HCT116 (cell line): ENCODE measurements around the gene KCNK15. TPM values are rescaled to one million over a fixed set of nuclear protein-coding genes. Genes with fewer than 3 reads are reported as not detected.

Experiments used
- ATAC-seq: fragments of 200-7000 bp; cut with Tn5 transposase; 2 replicates; pipeline ENCODE4 v1.9.1; 2020; ENCODE audit warnings: mild to moderate bottlenecking, moderate library complexity
- BruUV-seq: library from RNA; stranded (reverse); fragments of 400-500 nt; replicated peaks from 2 replicates; lab custom pipeline; 2021; lab: Mats Ljungman, UMichigan
- CTCF ChIA-PET: fragments of 300-600 bp; sonication (Branson Sonifier 250); formaldehyde crosslinking; loops from one replicate; lab custom pipeline; 2021; ENCODE audit warnings: antibody characterized with exemption; lab: Charles Lee
- POLR2A ChIA-PET: fragments of 300-600, 350-600 bp; sonication (Branson Sonifier 250); formaldehyde crosslinking; loops from one replicate; lab custom pipeline; 2021; ENCODE audit warnings: antibody characterized with exemption; lab: Charles Lee
- RAD21 ChIA-PET, 2 experiments: fragments of 300-600 bp; sonication (Branson Sonifier 250); formaldehyde crosslinking; loops; one replicate each; lab custom pipeline; 2023; ENCODE audit warnings: low total read pairs in 2 of 2; ENCODE audit not compliant: uncharacterized antibody in 2 of 2, unreplicated experiment in 2 of 2, low non-redundant PET in 1 of 2; lab: Charles Lee
- DNase-seq: peaks from one replicate; pipeline ENCODE4 v3.0.0-alpha.2; 2010; ENCODE audit warnings: low read depth, low spot score
- H2AFZ ChIP-seq: fragments of 200-600 bp; shearing (Covaris generic), sonication (generic); 2 replicates; pipeline ENCODE4 v1.6.1; 2017; ENCODE audit warnings: low read depth, mixed run types, mixed read lengths, antibody characterized with exemption, low read length; ENCODE audit not compliant: poor library complexity, severe bottlenecking
- H3K27ac ChIP-seq: 2 replicates; pipeline ENCODE4 v1.5.1; 2012; ENCODE audit warnings: low read depth, low read length
- H3K27me3 ChIP-seq: fragments of 200-600 bp; sonication (generic); 2 replicates; pipeline ENCODE4 v1.6.1; 2016; ENCODE audit warnings: mixed run types, low read length, mixed read lengths; ENCODE audit not compliant: insufficient read depth
- H3K36me3 ChIP-seq, 2 experiments: fragments of 200-500 bp in 1 of 2; fragments of 200-600 bp in 1 of 2; sonication (Bioruptor generic) in 1 of 2; sonication (generic) in 1 of 2; 2 replicates each; pipeline versions ENCODE4 v1.5.1 to v1.6.1; 2014 to 2016; ENCODE audit warnings: low read length in 2 of 2, inconsistent platforms in 1 of 2, mixed read lengths in 1 of 2, mixed run types in 1 of 2; ENCODE audit not compliant: insufficient read depth in 2 of 2, control insufficient read depth in 1 of 2
- H3K4me1 ChIP-seq, 2 experiments: fragments of 200-600 bp in 1 of 2; sonication (generic) in 1 of 2; 2 replicates each; pipeline versions ENCODE4 v1.5.1 to v1.6.1; 2012 to 2017; ENCODE audit warnings: low read length in 2 of 2, inconsistent platforms in 1 of 2, mild to moderate bottlenecking in 1 of 2, mixed read lengths in 1 of 2, mixed run types in 1 of 2, moderate library complexity in 1 of 2; ENCODE audit not compliant: insufficient read depth in 2 of 2, control insufficient read depth in 1 of 2
- H3K4me2 ChIP-seq: fragments of 200-600 bp; sonication (generic); 2 replicates; pipeline ENCODE4 v1.6.1; 2017; ENCODE audit warnings: mixed run types, low read length, mixed read lengths
- H3K4me3 ChIP-seq, 2 experiments: fragments of 200-600 bp in 1 of 2; sonication (generic) in 1 of 2; replicated peaks in 1 of 2; 2 replicates each; pipeline ENCODE4 v1.5.1; 2011 to 2016; ENCODE audit warnings: low read length in 2 of 2, control low read depth in 1 of 2, low read depth in 1 of 2, mild to moderate bottlenecking in 1 of 2, mixed read lengths in 1 of 2, mixed run types in 1 of 2
- H3K79me2 ChIP-seq: fragments of 200-600 bp; sonication (generic); 2 replicates; pipeline ENCODE4 v1.6.1; 2017; ENCODE audit warnings: mild to moderate bottlenecking, mixed run types, low read length, moderate library complexity, mixed read lengths; ENCODE audit not compliant: insufficient read depth
- H3K9ac ChIP-seq: fragments of 200-600 bp; sonication (generic); 2 replicates; pipeline ENCODE4 v1.6.1; 2016; ENCODE audit warnings: low read length, mixed read lengths
- H3K9me2 ChIP-seq: fragments of 200-600 bp; sonication (generic), shearing (Covaris generic); 2 replicates; pipeline ENCODE4 v1.6.1; 2017; ENCODE audit warnings: mixed run types, mild to moderate bottlenecking, moderate library complexity; ENCODE audit not compliant: insufficient read depth
- H3K9me3 ChIP-seq, 2 experiments: fragments of 200-500 bp in 1 of 2; fragments of 200-600 bp in 1 of 2; sonication (Bioruptor generic) in 1 of 2; sonication (generic) in 1 of 2; 2 replicates each; pipeline ENCODE4 v1.6.1; 2014 to 2017; ENCODE audit warnings: low read length in 2 of 2, mixed read lengths in 2 of 2, inconsistent platforms in 1 of 2, low read depth in 1 of 2, mild to moderate bottlenecking in 1 of 2, mixed run types in 1 of 2, moderate library complexity in 1 of 2; ENCODE audit not compliant: control insufficient read depth in 1 of 2, insufficient read depth in 1 of 2
- H4K20me1 ChIP-seq: fragments of 200-600 bp; sonication (generic), shearing (Covaris generic); 2 replicates; pipeline ENCODE4 v1.6.1; 2017; ENCODE audit warnings: mixed run types, mild to moderate bottlenecking, moderate library complexity; ENCODE audit not compliant: insufficient read depth
- ELF1 ChIP-seq: IDR thresholded peaks from 2 replicates; pipeline ENCODE4 v1.6.1; 2012; ENCODE audit warnings: low read depth, borderline replicate concordance
- EZH2 ChIP-seq: fragments of 200-600 bp; sonication (generic); IDR thresholded peaks from 2 replicates; pipeline ENCODE4 v1.6.1; 2017; ENCODE audit warnings: antibody characterized with exemption, mixed run types
- EZH2phosphoT487 ChIP-seq: fragments of 200-600 bp; IDR thresholded peaks from 2 replicates; pipeline ENCODE4 v1.6.1; 2018; ENCODE audit warnings: antibody characterized with exemption, borderline replicate concordance
- POLR2A ChIP-seq: IDR thresholded peaks from 2 replicates; pipeline ENCODE4 v1.7.0; 2011; ENCODE audit warnings: borderline replicate concordance; ENCODE audit not compliant: insufficient read depth, insufficient read length; ENCODE audit errors: extremely low read depth
- POLR2AphosphoS5 ChIP-seq: IDR thresholded peaks from 2 replicates; pipeline ENCODE4 v1.6.1; 2011; ENCODE audit warnings: mild to moderate bottlenecking, low read depth, low read length, moderate library complexity
- RAD21 ChIP-seq: IDR thresholded peaks from 2 replicates; pipeline ENCODE4 v1.6.1; 2012; ENCODE audit warnings: low read depth, mild to moderate bottlenecking
- TCF7L2 ChIP-seq: IDR thresholded peaks from 2 replicates; pipeline ENCODE4 v1.7.0; 2011; ENCODE audit warnings: borderline replicate concordance, inconsistent platforms; ENCODE audit not compliant: insufficient read depth, insufficient read length; ENCODE audit errors: extremely low read depth
- ZFX ChIP-seq: fragments of 450-650 bp; IDR thresholded peaks from 2 replicates; pipeline ENCODE4 v1.6.1; 2017
- intact Hi-C: fragments of 100-400 bp; cut with micrococcal nuclease; formaldehyde crosslinking; loops from 2 replicates; pipeline ENCODE4 v1.10.0; 2022
- total RNA-seq: library from RNA; stranded (reverse); gene quantifications from one replicate; pipeline ENCODE4 v1.2.1, GENCODE V29; 2021; ENCODE audit not compliant: unreplicated experiment
- TF ChIP-seq, protein P1 (sequence below), 3 experiments: fragments of 200-600 bp in 1 of 3; sonication (generic) in 1 of 3; IDR thresholded peaks in 2 of 3; conservative IDR thresholded peaks in 1 of 3; 2 replicates each; pipeline ENCODE4 v1.5.1; 2012 to 2017; ENCODE audit warnings: low read depth in 2 of 3, low read length in 2 of 3, antibody characterized with exemption in 1 of 3, borderline replicate concordance in 1 of 3, control low read depth in 1 of 3, mild to moderate bottlenecking in 1 of 3, mixed read lengths in 1 of 3, mixed run types in 1 of 3, moderate library complexity in 1 of 3; ENCODE audit not compliant: insufficient read depth in 1 of 3
- TF ChIP-seq, protein P2 (sequence below): IDR thresholded peaks from 2 replicates; pipeline ENCODE4 v1.6.1; 2012
- TF ChIP-seq, protein P3 (sequence below): IDR thresholded peaks from 2 replicates; pipeline ENCODE4 v1.6.1; 2011; ENCODE audit warnings: mild to moderate bottlenecking, low read length, moderate library complexity; ENCODE audit not compliant: insufficient replicate concordance; ENCODE audit errors: extremely low read depth

The KCNK15 gene
- total RNA-seq, 1 experiment from 2014 or later = not detected

DNA sequence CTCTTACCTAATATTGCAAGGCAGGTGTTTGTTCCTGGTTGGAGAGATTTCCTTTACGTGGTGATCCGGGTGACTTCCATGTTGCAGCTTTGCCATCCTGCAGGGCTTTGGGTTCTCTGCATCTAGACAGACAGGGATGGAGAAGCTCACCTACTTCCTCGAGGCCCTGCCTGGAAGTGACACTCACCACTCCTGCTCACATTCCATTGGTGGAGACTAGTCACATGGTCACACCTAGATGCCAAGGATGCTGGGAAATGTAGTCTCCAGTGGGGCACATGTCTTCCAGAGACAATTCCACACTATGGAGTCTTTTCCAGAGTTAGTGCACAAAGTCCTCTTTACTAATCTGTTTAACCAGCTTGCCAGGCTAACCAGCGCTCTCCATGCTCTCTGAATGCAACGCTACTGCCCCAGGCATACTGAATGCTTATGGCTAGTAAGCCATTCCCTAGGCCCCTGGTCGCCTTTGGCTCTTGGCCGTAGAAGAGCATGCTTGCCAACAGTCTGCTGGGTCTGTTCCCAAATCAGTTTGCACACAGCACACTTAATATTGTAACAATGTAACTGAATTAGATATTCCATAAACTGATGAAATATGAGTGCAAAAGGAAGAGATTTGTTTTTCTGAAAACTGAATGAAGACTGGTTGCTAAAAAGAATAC, 6.7 kb upstream of the KCNK15 start (continued):
- TF ChIP-seq, protein P1, sequence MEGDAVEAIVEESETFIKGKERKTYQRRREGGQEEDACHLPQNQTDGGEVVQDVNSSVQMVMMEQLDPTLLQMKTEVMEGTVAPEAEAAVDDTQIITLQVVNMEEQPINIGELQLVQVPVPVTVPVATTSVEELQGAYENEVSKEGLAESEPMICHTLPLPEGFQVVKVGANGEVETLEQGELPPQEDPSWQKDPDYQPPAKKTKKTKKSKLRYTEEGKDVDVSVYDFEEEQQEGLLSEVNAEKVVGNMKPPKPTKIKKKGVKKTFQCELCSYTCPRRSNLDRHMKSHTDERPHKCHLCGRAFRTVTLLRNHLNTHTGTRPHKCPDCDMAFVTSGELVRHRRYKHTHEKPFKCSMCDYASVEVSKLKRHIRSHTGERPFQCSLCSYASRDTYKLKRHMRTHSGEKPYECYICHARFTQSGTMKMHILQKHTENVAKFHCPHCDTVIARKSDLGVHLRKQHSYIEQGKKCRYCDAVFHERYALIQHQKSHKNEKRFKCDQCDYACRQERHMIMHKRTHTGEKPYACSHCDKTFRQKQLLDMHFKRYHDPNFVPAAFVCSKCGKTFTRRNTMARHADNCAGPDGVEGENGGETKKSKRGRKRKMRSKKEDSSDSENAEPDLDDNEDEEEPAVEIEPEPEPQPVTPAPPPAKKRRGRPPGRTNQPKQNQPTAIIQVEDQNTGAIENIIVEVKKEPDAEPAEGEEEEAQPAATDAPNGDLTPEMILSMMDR (IDR thresholded peaks at IDR 0.05 in 2 of 3, conservative IDR thresholded peaks at IDR 0.05 in 1 of 3; ENCODE audit: borderline replicate concordance in 1 of 3, insufficient read depth in 1 of 3, low read depth in 2 of 3, low read length in 2 of 3) = no peak
- TF ChIP-seq EZH2phosphoT487 = no peak

DNA sequence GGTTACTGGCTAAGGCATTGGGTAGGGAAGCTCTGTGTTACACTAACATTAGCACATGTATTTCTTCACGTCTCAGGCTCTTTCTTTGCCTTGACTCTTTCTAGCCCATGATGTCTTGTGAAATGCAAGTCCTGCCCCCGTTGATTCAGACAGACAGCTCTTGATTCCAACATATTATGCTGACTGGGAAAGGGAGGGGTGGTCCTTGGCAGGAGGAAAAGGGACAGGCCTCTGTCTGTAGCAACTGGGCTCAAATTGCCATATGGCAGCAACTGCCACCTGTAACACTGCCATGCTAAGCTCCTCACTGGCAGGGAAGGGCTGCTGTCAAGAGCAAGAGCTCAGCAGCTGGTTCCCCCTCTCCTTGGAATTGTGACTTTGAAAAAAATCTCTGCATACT, 5.7 kb upstream of the KCNK15 start:
- Histone ChIP-seq H3K4me3 (no peak overlapping the region), H3K36me3 (no peaks in the 10 kb centered on the region), H2AFZ (no peak overlapping the region), H3K27ac (no peak overlapping the region), H3K4me2 (no peak overlapping the region), H3K9ac (no peak overlapping the region), H3K79me2 (no peaks in the 10 kb centered on the region), H3K9me3 (no peaks in the 10 kb centered on the region), H3K27me3 (no peaks in the 10 kb centered on the region), H4K20me1 (no peaks in the 10 kb centered on the region), H3K9me2 (no peaks in the 10 kb centered on the region), H3K4me1 (peaks cover 3 to 24% of the 10 kb centered on the region in 2 experiments; a peak in 3 of 4 replicates)
- TF ChIP-seq POLR2A = no peak
- no peak for TF ChIP-seq EZH2phosphoT487
- no peak for TF ChIP-seq TCF7L2
- TF ChIP-seq, protein P2, sequence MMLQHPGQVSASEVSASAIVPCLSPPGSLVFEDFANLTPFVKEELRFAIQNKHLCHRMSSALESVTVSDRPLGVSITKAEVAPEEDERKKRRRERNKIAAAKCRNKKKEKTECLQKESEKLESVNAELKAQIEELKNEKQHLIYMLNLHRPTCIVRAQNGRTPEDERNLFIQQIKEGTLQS = no peak
- TF ChIP-seq POLR2AphosphoS5 = no peak
- no peak for TF ChIP-seq RAD21
- TF ChIP-seq EZH2 = no peak
- TF ChIP-seq, protein P1 (IDR thresholded peaks at IDR 0.05 in 2 of 3, conservative IDR thresholded peaks at IDR 0.05 in 1 of 3; ENCODE audit: borderline replicate concordance in 1 of 3, insufficient read depth in 1 of 3, low read depth in 2 of 3, low read length in 2 of 3) = no peak
- TF ChIP-seq ELF1 = no peak
- TF ChIP-seq, protein P3, sequence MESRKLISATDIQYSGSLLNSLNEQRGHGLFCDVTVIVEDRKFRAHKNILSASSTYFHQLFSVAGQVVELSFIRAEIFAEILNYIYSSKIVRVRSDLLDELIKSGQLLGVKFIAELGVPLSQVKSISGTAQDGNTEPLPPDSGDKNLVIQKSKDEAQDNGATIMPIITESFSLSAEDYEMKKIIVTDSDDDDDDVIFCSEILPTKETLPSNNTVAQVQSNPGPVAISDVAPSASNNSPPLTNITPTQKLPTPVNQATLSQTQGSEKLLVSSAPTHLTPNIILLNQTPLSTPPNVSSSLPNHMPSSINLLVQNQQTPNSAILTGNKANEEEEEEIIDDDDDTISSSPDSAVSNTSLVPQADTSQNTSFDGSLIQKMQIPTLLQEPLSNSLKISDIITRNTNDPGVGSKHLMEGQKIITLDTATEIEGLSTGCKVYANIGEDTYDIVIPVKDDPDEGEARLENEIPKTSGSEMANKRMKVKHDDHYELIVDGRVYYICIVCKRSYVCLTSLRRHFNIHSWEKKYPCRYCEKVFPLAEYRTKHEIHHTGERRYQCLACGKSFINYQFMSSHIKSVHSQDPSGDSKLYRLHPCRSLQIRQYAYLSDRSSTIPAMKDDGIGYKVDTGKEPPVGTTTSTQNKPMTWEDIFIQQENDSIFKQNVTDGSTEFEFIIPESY = no peak
- TF ChIP-seq ZFX = no peak
- no TSS peak for BruUV-seq
- ATAC-seq (no peak), DNase-seq (no peak)
- intact Hi-C loops = no loop called here
- ChIA-PET RAD21 (no interaction called here), CTCF (interaction anchor here (2.4 kb wide), 1 partner anchor 8 kb away, joined by 17 read pairs; no protein-coding TSS in a partner anchor), POLR2A (no interaction called here)
